Testis (tissue), 5 donors: ENCODE data around the gene ZAP70. TPM values are rescaled to one million over a fixed set of nuclear protein-coding genes. Genes with fewer than 3 reads are reported as not detected.

Experiments
- DNase-seq: peaks from one replicate; pipeline ENCODE4 v3.0.0-alpha.2; 2019
- H3K27ac ChIP-seq, 2 donors: fragments of 200-600 bp; sonication (generic); one replicate each; pipeline ENCODE4 v1.5.1; 2019
- H3K27me3 ChIP-seq: fragments of 200-600 bp; sonication (generic); one replicate; pipeline ENCODE4 v1.5.1; 2019
- H3K36me3 ChIP-seq: fragments of 200-600 bp; sonication (generic); one replicate; pipeline ENCODE4 v1.5.1; 2017; ENCODE audit warnings: low read depth; ENCODE audit errors: missing control alignments
- H3K4me1 ChIP-seq: fragments of 200-600 bp; sonication (generic); one replicate; pipeline ENCODE4 v1.5.1; 2019
- H3K4me3 ChIP-seq, 2 donors: fragments of 200-600 bp; sonication (generic); one replicate each; pipeline ENCODE4 v1.5.1; 2017 to 2019
- H3K9me3 ChIP-seq: fragments of 200-600 bp; sonication (generic); one replicate; pipeline ENCODE4 v1.5.1; 2017
- CTCF ChIP-seq, 3 experiments: fragments of 450-650 bp in 2 of 3; fragments of 200-600 bp in 1 of 3; sonication (generic) in 1 of 3; IDR thresholded peaks; one replicate each; pipeline ENCODE4 v1.5.1; 2016 to 2019; ENCODE audit warnings: antibody characterized with exemption in 3 of 3, mild to moderate bottlenecking in 2 of 3, moderate library complexity in 1 of 3
- POLR2A ChIP-seq: fragments of 450-650 bp; IDR thresholded peaks from one replicate; pipeline ENCODE4 v1.6.1; 2017; ENCODE audit warnings: antibody characterized with exemption, mild to moderate bottlenecking, moderate library complexity
- WGBS, 2 donors: methylation state at CpG; one replicate each; pipeline ENCODE4 v1.1.5; 2018; 5-methylcytosine and 5-hydroxymethylcytosine counted together
- intact Hi-C: fragments of 100-400 bp; cut with DNase I; formaldehyde crosslinking; loops from one replicate; pipeline ENCODE4 v1.15.1; 2023; ENCODE audit warnings: low total_unique reads
- long read RNA-seq, 2 donors: transcript quantifications; one replicate each; lab custom pipeline, GENCODE V29; 2026
- polyA plus RNA-seq: library from polyadenylated mRNA; stranded (reverse); fragments of 350-450 nt; fragmentation: Illumina TruSeq; extraction: RNeasy Lipid Tissue Mini Kit (QIAGEN cat#74804); gene quantifications from one replicate; pipeline ENCODE4 v1.2.3, GENCODE V29; 2014; ENCODE audit warnings: low read depth, low replicate concordance; ENCODE audit not compliant: insufficient read depth
- total RNA-seq, 2 donors: library from RNA; depleted of rRNA; stranded (reverse); fragments of >200 nt; gene quantifications; one replicate each; pipeline ENCODE4 v1.2.3, GENCODE V29; 2016

Gene ZAP70
- total RNA-seq (1 to 10 TPM; 5.5 to 6.4 TPM), polyA plus RNA-seq (6.5 TPM)
- long read RNA-seq, donor 1, result 0 reads
- long read RNA-seq, donor 2, result 0 reads

- intact Hi-C loops, result no loop called here
- H3K4me3 ChIP-seq, result no peak within 1 kb of the TSS
- TF ChIP-seq POLR2A, result no peak
- TF ChIP-seq CTCF (IDR thresholded peaks at IDR 0.05), result no peak
- no peaks in the 10 kb centered on the region for H3K27me3 ChIP-seq
- no peaks in the 10 kb centered on the region for H3K9me3 ChIP-seq
- no peak within 1 kb of the TSS for H3K27ac ChIP-seq
- 82 to 92% methylated on average over 15 to 21 of the region's 21 CpGs for WGBS, 2 donors
- no peaks in the 10 kb centered on the region for H3K36me3 ChIP-seq
- no peak for DNase-seq
- H3K4me1 ChIP-seq, result no peaks in the 10 kb centered on the region
Measured at GRCh38 chr2:97713296-97714083, at the start of gene ZAP70. Gene ZAP70 (plus strand): TSS chr2:97713576. CDS start chr2:97724037, 10,461 bp downstream.

GRCh38 chr2:97663626-97663961 lies 49.8 kb upstream of the ZAP70 start:
- peaks cover 16% of the 10 kb centered on the region for H3K4me1 ChIP-seq
- WGBS, 2 donors, result 0% methylated on average over 25 to 28 of the region's 46 CpGs
- H3K27ac ChIP-seq, result peak overlapping the region; percentile 88 to 92
- peak overlapping the region; percentile 66 to 89 for H3K4me3 ChIP-seq
- H3K9me3 ChIP-seq, result no peaks in the 10 kb centered on the region
- intact Hi-C loops, result no loop called here
- no peak for DNase-seq
- no peaks in the 10 kb centered on the region for H3K36me3 ChIP-seq
- TF ChIP-seq POLR2A, result no peak
- no peak for TF ChIP-seq CTCF (IDR thresholded peaks at IDR 0.05)
- no peaks in the 10 kb centered on the region for H3K27me3 ChIP-seq

- intact Hi-C loops, result no loop called here
- peak within 1 kb of the TSS; percentile 66 to 89 for H3K4me3 ChIP-seq
- TF ChIP-seq POLR2A, result peak; percentile 88
- peak; percentile 46 to 64 (median 60) for TF ChIP-seq CTCF (IDR thresholded peaks at IDR 0.05)
- H3K36me3 ChIP-seq, result no peaks in the 10 kb centered on the region
- 0% methylated on average over 32 to 56 of the region's 60 CpGs for WGBS, 2 donors
- no peaks in the 10 kb centered on the region for H3K9me3 ChIP-seq
- no peaks in the 10 kb centered on the region for H3K27me3 ChIP-seq
- peak; percentile 99 for DNase-seq
- H3K27ac ChIP-seq, result peak within 1 kb of the TSS; percentile 88 to 92
- H3K4me1 ChIP-seq, result peaks cover 16% of the 10 kb centered on the region
Measured at GRCh38 chr2:97663962-97664635, 49.3 kb upstream of the ZAP70 start, which contains the start of gene ACTR1B. Gene ACTR1B (minus strand): TSS chr2:97664044. CDS start chr2:97663890, 154 bp downstream.

- no peaks in the 10 kb centered on the region for H3K36me3 ChIP-seq
- peak overlapping the region; percentile 88 to 92 for H3K27ac ChIP-seq
- no peak for DNase-seq
- no peaks in the 10 kb centered on the region for H3K9me3 ChIP-seq
- no peaks in the 10 kb centered on the region for H3K27me3 ChIP-seq
- H3K4me1 ChIP-seq, result peaks cover 16% of the 10 kb centered on the region
- intact Hi-C loops, result no loop called here
- 6 to 8% methylated on average over 21 of the region's 21 CpGs for WGBS, 2 donors
- peak overlapping the region; percentile 66 to 89 for H3K4me3 ChIP-seq
- no peak for TF ChIP-seq POLR2A
- no peak for TF ChIP-seq CTCF (IDR thresholded peaks at IDR 0.05)
Measured at GRCh38 chr2:97664636-97664970, 48.8 kb upstream of the ZAP70 start.
